Superior temporal gyrus (tissue), 1 donor: ENCODE measurements around the gene HES4.
A peak's percentile ranks its signal among the peaks of the same experiment; 100 is the strongest.
"Not testable (repeated sequence)": the region's sequence is repeated elsewhere in the genome, so short reads cannot be mapped to it uniquely, and the experiment has no call there.

ENCODE experiments used
- DNase-seq: peaks from one replicate; pipeline ENCODE4 v3.0.0-alpha.2; 2016; ENCODE audit errors: extremely low spot score

Gene HES4

DNA sequence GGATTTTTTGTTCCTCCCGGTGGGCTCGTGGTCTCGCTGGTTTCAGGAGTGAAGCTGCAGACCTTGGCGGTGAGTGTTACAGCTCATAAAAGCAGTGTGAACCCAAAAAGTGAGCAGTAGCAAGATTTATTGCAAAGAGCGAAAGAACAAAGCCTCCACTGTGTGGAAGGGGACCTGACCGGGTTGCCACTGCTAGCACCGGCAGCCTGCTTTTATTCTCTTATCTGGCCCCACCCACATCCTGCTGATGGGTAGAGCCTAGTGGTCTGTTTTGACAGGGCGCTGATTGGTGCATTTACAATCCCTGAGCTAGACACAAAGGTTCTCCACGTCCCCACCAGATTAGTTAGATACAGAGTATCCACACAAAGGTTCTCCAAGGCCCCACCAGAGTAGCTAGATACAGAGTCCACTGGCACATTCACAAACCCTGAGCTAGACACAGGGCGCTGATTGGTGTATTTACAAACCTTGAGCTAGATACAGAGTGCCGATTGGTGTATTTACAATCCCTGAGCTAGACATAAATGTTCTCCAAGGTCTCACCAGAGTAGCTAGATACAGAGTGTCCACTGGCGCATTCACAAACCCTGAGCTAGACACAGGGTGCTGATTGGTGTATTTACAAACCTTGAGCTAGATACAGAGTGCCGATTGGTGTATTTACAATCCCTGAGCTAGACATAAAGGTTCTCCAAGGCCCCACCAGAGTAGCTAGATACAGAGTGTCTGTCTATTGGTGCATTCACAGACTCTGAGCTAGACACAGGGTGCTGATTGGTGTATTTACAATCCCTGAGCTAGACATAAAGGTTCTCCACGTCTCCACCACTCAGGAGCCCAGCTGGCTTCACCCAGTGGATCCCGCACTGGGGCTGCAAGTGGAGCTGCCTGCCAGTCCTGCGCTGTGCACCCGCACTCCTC is 17.8 kb upstream of the HES4 start:
- DNase-seq = not testable (repeated sequence)

DNA sequence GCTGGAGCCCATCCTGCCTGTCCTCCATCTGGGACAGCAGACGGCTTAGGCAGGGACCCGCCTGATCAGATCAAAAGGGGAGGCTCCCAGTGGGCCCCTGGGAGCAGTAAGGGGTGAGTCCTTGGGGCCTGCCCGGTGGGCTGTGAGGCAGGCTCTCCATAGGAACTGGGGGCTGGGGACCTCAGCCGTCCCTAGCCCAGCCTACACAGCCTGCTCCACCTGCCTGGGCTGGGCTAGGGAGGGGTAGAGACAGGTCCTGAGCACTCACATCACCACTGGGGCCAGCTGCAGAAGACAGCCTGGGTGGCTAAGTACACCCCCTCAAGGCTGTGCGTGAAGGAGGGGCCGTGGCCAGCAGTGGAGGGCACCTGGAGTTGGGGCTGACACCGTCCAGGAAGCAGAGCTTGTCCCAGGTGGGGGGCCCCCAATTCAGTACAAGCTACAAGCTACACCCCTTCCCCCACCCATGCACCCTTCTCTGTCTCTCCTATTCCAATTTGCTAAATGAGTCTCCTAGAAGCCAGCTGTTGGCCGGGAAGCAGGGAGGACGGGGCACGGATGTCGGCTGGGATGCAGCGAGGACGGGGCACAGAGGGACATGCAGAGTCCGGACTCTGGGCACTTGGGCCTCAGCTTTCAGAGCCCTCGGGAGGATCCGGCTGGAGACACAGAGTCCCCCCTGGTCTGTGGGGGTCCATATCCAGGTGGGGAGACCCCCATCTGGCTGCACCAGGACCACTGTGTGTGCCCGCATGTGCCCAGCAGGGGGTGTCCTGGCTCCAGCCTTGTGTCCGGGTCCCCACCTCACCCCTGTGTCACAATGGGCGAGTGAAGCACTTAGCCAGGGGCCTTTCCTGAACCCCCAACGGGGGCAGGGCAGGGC is 15.1 kb upstream of the HES4 start:
- no peak for DNase-seq

DNA sequence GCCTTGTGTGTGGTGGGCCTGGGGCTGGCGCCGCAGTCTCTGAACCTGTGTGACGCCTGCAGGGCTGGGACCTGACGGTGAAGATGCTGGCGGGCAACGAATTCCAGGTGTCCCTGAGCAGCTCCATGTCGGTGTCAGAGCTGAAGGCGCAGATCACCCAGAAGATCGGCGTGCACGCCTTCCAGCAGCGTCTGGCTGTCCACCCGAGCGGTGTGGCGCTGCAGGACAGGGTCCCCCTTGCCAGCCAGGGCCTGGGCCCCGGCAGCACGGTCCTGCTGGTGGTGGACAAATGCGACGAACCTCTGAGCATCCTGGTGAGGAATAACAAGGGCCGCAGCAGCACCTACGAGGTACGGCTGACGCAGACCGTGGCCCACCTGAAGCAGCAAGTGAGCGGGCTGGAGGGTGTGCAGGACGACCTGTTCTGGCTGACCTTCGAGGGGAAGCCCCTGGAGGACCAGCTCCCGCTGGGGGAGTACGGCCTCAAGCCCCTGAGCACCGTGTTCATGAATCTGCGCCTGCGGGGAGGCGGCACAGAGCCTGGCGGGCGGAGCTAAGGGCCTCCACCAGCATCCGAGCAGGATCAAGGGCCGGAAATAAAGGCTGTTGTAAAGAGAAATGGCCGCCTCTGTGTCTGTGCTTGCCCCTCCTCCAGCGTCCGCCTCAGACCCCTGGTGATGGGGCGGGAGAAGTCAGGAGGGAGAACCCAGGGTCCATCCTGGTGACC is 14.2 kb upstream of the HES4 start:
- no peak for DNase-seq

DNA sequence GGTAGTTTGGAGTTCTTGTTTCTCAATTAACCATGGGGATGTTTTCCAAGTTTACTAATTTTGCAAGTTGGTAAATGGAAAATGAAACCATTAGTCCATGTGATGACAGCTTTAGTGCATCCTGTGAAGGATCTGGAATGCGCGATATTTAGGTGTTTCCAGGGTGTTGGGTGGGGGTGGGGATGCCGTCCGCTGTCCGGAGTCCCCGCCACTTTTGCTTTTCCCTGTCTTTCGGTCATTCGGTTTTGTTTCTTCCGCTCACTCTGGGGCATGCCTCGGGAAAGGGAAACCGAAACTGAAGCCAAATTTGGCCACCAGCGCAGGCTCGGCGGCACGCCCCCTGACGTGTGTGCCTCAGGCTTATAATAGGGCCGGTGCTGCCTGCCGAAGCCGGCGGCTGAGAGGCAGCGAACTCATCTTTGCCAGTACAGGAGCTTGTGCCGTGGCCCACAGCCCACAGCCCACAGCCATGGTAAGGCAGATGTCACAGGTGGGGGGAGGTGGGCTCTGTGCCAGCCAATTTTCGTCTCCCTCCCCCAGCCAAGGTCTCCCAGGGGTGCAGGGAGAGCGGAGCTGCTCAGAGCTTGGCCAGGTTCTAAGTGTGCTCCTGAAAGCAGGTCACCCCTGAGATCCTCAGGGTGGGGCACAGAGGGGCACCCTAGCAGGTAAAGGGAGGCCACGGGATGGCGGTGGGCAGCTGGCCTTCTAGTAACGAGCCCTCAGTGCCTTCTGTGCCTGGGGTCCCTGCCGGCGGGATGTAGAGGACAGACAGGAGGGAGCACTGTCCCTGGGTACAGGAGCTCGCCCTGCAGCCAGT is 13.4 kb upstream of the HES4 start, which contains the start of gene ISG15:
Gene ISG15 (plus strand): TSS at position 393 of the 817 bp plus-strand sequence. CDS start 77 bp downstream, at position 470.
- DNase-seq = peak; percentile 77

DNA sequence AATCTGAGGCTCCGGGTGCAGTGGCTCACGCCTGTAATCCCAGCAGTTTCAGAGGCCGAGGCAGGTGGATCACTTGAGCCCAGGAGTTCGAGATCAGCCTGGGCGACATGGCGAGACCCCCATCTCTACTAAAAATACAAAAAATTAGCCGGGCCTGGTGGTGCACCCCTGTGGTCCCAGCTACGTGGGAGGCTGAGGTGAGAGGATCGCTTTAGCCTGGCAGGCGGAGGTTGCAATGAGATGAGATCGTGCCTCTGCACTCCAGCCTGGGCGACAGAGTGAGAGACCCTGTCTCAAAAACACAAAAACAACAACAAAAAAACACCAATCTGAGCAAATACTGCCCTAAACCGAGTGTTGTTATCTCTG is 12.8 kb upstream of the HES4 start:
- not testable (repeated sequence) for DNase-seq

DNA sequence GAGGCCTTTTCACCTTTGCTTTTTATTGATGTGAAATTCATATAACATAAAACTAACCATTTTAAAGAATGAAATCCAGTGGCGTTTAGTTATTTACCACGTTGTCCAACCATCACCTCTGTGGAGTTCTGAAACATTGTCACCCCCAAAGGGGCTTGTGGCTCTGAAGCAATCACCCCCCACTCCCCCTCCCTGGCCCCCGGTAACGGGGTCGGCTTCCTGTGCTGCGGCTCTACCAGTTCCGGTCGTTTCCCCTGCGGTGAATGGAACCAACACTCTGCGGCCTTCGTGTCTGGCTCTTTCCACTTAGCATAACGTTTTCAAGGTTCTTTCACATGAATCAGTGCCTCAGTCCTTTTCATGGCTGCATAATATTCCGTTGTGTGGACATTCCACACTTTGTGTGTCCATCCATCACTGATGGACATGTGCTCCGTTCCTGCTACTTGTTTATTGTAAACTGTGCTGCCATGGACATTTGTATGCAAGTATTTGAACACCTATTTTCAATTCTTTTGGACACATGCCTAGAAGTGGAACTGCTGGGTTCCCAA is 11.6 kb upstream of the HES4 start:
- DNase-seq = no peak

DNA sequence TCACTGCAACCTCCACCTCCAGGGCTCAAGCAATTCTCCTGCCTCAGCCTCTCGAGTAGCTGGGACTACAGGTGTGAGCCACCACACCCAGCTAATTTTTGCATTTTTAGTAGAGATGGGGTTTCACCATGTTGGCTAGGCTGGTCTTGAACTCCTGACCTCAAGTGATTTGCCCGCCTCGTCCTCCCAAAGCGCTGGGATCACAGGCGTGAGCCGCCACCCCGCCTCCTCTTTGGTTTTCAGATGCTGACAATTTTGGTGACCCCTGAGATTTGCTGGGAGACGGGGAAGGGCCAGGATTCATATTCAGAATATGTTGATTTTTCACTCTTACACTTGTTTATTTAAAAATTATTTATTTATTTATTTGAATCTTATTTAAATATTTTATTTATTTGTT is 10.2 kb upstream of the HES4 start:
- not testable (repeated sequence) for DNase-seq

DNA sequence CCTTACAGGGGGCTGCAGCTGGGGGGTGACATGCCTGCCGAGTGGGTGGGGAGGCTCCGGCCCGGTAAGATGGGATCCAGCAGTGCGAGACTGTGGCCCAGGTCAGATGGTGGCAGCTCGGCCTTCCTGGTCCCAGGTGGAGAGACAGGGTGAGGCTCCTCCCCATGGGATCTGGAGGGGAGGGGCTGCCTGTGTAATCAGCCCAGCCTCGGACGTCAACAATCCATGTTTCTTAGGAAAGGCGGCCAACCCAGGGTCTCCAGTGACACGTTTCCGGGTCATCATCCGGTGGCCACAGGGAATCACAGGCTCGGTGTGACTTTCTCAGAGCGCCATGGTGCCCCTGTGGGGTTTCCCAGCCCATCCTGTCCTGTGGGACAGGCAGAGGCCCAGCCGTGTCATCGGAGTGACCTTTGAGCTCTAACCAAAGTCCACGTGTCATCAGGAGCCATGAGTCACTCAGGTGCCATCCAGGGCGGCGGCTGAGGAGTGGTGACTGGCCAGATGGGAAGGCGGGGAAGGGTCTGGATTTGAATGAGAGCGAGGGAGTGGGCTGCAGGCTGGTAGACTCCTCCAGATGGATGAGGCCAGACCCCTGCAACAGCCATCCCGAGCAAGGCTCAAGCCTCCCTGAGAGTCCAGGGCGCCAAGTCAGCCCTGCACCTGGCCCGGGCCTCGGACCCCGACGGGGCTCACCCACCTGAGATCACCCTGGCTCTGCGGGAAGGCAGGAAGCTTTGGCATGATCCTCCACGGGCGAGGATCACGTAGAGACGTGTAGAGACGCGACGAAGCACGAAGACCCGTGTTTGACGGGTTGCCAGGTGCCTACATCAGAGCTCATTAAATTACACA is 6.6 kb upstream of the HES4 start:
- DNase-seq = no peak

DNA sequence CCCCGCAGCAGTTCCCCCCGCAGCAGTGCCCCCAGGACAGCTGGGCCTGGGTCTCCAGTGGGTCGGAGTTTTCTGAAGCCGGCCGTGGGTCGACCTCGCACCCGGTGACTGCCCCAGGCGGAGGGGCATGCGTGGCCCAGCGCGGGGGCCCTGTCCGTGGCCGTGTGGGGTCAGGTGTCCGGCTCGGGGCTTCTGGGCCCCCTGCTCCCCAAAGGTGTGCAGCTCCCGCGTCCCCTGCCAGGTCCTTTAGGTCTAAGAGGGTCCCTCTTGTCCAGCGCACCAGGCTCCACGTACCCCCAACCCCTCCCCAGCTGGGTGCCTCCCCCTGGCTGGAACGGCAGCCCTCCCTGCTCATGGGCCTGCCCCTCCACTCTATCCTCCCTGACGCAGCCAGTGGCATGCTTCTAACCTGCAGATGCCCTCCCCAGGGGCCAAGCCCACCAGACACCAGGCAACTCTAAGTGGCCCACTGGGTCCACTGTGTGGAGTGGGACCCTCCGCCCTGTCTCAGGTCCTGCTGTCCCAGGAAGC is 5.9 kb upstream of the HES4 start:
- no peak for DNase-seq

DNA sequence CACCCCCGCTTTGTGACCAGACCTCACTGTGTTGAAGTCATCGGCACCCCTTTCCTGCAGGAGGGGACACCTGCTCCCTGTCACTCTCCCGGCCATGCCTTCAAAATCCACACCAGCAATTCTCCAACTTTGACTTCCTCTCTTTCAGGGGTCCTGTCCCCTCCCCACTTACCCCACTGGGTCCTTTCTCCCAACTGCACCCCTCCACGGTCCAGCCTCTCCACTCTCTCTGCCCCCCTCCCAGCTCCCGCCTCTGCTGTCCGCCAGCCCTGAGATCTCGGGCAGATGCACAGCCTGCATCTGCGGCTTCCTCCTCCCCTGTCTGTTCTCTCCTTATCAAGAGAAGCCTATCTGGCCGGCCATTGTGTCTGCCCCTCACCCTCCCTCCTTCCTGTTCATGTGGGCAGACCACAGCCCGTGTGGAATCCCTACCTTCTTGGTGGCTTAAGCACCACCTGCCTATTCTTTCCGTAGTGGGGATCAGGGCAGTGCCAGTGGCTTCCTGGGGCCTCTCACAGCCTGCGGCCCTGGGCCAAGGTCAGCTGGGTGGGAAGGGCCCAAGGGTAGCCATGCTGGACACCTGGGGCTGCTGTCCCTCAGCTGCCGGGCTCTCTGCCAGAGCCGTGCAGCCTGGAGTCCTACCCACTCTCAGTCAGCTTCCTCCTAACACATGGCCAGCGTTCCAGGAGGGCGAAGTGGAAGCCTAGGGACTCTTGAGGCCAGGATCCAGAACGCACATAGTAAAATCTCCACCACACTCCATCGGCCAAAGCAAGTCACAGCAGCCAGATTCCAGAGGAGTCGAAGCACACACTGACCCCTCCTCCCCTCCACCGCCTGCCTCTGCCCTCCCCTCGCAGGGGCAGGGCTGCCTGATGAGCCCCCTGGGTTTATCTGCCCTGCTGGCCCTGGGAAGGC is 5.1 kb upstream of the HES4 start:
- DNase-seq = no peak

DNA sequence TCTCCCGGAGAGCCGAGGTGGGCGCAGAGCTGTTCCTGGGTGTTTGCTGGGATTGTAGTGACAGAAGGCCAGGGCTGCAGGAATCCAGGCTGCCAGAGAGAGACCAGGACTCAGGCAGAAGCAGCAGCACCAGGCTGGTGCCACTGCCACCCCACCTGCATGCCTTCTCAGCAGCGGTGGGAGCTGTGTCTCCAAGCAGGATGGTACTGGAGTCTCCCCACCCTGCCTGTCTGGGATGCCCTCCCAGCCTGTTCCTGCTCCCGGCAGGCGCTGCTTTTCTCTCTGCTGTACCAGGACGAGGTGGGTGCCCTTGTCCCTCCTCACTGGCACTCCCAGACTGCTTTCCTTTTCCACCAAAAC is 4.5 kb upstream of the HES4 start:
- no peak for DNase-seq

DNA sequence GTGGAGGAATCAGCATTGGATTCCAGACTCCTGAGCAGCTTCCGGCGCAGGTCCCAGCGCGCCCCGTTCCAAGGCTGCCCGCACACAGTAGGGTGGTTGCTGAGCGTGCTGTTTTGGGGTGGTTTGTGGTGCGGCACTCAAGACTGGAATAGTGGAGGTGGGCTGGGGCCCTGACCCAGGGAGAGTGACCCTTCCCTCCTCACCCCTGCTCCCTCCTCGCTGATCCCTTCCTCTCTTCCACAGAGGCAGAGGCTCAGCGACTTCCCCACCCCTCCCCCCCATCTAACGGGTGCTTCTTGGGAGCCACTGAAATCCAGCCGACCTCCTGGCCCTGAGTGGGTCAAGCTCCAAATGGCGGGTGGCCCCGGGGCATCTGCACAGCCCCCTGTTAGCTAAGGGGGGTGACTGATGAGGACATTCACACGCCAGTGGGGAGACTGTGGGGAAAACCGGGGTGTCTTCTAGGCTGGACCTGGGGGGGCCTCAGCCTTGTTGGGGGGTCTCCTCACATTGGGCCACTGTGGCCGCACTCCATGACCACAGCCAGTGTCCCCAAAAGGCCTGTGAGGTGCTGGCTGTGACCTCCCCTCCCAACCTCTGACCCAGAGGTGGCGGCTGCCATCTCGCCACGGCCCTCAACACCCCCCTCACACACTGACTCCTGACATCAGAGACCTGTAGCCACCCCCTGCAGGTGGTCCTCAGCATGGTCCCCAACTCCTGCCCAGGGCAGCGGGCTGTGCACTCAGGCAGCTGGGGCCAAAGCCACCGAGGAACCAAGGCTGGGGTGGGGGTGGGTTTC is 3.9 kb upstream of the HES4 start:
- DNase-seq = no peak

DNA sequence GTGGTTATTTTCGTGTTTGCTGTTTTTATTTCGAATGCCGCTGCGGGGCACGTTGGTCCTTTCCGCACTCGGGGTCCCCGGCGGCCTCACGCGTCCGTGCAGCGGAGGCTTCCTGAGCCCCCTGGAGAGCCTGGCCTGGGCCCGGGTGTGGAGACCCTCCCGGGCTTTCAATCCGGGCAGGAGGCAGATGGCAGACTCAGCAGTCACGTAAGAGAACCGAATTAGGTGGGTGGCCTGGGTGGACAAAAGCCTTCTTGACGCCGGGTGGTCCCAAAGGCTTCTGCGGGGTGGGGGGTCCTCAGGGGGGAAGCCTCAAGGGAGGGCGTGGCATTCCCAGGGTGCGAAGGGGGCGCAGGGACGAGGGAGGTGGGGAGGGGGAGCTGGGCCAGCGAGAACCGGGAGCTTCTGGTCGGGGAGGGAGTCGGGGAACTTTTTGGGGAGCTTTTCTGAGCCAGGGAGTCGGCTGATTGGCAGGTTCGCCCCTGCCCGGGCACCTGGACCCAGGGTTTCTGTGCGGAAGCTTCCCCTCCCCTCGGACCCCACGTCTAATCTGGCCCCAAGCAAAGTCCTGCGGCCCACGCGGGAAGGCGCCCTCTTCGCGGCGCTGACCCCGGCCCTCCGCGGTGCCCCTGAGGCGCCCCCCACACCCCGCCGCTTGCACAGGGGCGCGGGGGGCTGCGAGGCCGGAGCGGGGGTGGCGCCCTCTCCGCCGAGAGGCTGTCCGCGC is 1.3 kb upstream of the HES4 start:
- DNase-seq = no peak

DNA sequence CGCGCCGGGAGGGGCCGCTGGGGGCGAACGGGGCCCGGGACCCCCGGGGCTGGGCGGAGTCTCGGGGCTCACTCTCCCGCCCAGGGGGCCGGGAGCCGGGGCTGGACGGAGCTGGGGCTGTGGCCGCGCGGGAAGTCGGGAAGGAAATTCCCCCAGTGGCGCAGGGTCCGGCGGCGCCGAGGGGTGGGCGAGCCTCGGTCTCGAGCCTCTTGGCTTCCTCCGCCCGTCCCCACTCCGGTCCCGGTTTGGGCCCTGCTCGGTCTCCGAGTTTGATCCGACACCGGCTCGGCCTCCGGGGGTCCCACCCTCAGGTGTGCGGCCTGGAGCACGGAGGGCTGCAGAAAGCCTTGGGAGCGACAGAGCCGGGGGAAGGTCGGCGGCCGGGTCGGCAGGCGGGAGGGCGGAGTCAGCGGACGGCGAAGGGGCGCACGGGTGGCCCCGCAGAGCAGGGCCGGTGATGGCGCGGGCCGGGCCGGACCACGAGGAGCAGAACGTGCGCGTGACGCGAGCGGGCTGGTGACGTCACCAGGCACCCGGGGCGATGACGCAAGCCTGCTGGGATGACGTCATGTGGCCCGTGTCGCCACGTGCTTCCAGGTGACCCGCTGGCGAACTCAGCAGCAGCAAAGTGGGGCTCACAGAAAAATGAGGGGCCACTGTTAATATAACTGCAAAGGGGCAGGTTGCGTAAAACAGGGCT is 610 bp upstream of the HES4 start:
- DNase-seq = no peak

DNA sequence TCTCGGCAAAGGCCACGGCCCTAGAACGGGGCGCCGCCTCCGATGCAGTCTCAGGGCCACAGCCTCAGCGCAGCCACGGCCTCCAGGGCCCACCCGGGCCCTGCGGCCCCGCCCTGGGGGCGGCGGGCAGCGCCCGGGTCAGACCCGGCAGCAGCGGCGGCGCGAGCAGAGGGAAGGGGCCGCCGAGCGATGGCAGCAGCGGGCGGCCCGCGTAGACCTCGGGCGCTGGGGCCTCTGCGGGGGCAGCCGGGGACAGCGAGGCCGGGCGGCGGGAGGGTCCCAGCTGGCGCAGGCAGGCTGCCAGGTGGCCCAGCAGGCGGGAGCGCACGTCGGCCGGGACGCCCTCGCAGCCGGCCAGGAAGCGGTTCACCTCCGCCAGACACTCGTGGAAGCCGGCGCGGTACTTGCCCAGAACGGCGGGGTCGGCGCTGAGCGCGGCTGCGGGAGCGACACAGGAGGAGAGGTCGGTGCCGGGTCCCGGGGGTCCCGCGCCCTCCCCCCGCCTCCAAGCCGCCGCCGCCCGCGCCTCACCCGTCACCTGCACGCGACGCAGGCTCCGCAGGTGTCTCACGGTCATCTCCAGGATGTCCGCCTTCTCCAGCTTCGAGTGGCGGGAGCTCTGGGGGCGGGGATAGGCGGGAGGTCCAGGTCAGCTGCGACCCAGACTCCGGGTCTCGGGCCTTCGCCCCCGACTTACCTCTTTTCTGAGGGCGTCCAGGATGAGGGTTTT is 737 bp downstream of the HES4 start:
- DNase-seq = no peak

DNA sequence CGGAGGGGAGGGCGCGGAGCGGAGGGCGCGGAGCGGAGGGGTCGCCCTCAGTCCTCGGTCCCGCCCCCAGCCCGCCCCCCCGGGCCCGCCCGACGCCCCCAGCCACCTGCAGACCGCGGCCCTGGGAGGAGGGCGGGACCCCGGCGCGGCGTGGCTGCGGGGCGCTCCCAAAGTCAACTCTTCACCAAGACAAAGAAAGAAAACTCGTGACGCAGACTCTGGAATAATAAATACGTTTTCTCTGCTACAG is 1.2 kb downstream of the HES4 start:
- DNase-seq = no peak
